Uterus (tissue), 2 donors: ENCODE measurements around the gene HTT.

Experiments used
- POLR2A ChIP-seq, 2 donors: fragments of 450-650 bp; IDR thresholded peaks; one replicate each; pipeline ENCODE4 v1.6.1; 2016; ENCODE audit warnings: antibody characterized with exemption in 2 of 2, mild to moderate bottlenecking in 1 of 2, moderate library complexity in 1 of 2
- TF ChIP-seq, protein P1 (sequence below), 4 experiments: fragments of 200-600 bp in 2 of 4; fragments of 450-650 bp in 2 of 4; sonication (generic) in 2 of 4; IDR thresholded peaks; one replicate each; pipeline ENCODE4 v1.5.1; 2016 to 2019; ENCODE audit warnings: antibody characterized with exemption in 4 of 4, mild to moderate bottlenecking in 2 of 4, moderate library complexity in 1 of 4

DNA sequence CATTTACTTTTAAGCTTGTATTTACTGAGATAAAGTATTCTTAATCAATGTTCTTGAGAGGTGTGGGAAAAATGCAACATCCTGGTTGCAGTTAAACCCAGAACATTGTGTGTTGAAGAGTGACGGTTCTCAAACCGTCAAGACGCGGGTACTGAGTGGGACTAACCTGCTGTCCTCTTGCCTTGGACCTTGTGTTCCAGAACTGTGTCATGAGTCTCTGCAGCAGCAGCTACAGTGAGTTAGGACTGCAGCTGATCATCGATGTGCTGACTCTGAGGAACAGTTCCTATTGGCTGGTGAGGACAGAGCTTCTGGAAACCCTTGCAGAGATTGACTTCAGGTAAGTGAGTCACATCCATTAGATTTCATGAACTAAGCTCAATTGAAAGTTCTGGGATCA is 59.7 kb downstream of the HTT start:
- TF ChIP-seq, protein P1, sequence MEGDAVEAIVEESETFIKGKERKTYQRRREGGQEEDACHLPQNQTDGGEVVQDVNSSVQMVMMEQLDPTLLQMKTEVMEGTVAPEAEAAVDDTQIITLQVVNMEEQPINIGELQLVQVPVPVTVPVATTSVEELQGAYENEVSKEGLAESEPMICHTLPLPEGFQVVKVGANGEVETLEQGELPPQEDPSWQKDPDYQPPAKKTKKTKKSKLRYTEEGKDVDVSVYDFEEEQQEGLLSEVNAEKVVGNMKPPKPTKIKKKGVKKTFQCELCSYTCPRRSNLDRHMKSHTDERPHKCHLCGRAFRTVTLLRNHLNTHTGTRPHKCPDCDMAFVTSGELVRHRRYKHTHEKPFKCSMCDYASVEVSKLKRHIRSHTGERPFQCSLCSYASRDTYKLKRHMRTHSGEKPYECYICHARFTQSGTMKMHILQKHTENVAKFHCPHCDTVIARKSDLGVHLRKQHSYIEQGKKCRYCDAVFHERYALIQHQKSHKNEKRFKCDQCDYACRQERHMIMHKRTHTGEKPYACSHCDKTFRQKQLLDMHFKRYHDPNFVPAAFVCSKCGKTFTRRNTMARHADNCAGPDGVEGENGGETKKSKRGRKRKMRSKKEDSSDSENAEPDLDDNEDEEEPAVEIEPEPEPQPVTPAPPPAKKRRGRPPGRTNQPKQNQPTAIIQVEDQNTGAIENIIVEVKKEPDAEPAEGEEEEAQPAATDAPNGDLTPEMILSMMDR (IDR thresholded peaks at IDR 0.05), result no peak
- TF ChIP-seq POLR2A (IDR thresholded peaks at IDR 0.05), result no peak
